ENCODE measurements around the gene APBA3.
A peak's percentile ranks its signal among the peaks of the same experiment; 100 is the strongest.

The APBA3 gene

DNA sequence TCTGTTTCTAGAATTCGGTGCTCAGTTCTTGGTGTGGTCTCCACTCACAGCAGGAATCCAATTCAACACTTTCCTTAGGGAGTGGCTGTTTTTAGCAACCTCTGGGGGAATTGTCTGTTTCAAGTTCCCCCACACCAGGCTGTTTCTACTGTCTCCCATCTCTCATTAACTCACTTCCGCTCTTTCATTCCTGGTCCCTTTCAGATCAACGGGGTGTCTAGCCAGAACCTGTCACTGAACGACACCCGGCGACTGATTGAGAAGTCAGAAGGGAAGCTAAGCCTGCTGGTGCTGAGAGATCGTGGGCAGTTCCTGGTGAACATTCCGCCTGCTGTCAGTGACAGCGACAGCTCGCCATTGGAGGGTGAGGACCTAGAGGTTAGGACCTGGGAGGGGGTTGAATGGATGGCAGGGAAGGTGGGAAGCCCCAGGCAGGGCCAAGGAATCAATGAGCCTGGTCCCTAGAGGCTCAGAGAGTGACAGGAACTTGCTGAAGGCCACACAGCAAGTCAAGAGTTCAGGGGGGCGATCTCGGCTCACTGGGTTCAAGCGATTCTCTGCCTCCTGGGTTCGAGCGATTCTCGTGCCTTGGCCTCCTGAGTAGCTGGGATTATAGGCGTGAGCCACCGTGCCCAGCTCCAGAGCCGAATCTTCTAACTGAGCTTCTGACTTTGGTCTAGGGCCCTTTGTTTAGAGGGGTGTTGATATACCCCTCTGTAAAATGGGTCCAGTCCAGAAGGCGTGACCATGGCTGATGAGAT is 27.8 kb downstream of the APBA3 start:
- no peaks in the 10 kb centered on the region for H3K36me3 ChIP-seq (ENCODE audit: control insufficient read depth, insufficient read depth, low read length)
- no peak overlapping the region for H3K27ac ChIP-seq (ENCODE audit: insufficient read depth, low read depth, low read length, poor library complexity, severe bottlenecking)
- no peak overlapping the region for H3K4me3 ChIP-seq (ENCODE audit: insufficient read depth, low read depth, low read length)
- no peaks in the 10 kb centered on the region for H3K4me1 ChIP-seq (ENCODE audit: control insufficient read depth, insufficient read depth, low read length)
- no peaks in the 10 kb centered on the region for H3K9me3 ChIP-seq (ENCODE audit: control insufficient read depth, low read length)
- 88 to 89% methylated on average over 20 of the region's 20 CpGs for WGBS, 2 experiments
- no peaks in the 10 kb centered on the region for H3K27me3 ChIP-seq (ENCODE audit: control insufficient read depth, insufficient read depth, low read length, poor library complexity, severe bottlenecking)

GRCh38 chr19:3732108-3732507 is 29.4 kb downstream of the APBA3 start:
- WGBS, 2 experiments: 87 to 94% methylated on average over 1 of the region's 1 CpG
- no peaks in the 10 kb centered on the region for H3K4me1 ChIP-seq (ENCODE audit: control insufficient read depth, insufficient read depth, low read length)
- no peak overlapping the region for H3K4me3 ChIP-seq (ENCODE audit: insufficient read depth, low read depth, low read length)
- H3K9me3 ChIP-seq (ENCODE audit: control insufficient read depth, low read length): no peaks in the 10 kb centered on the region
- H3K36me3 ChIP-seq (ENCODE audit: control insufficient read depth, insufficient read depth, low read length): no peaks in the 10 kb centered on the region
- no peaks in the 10 kb centered on the region for H3K27me3 ChIP-seq (ENCODE audit: control insufficient read depth, insufficient read depth, low read length, poor library complexity, severe bottlenecking)
- no peak overlapping the region for H3K27ac ChIP-seq (ENCODE audit: insufficient read depth, low read depth, low read length, poor library complexity, severe bottlenecking)

- no peak overlapping the region for H3K4me3 ChIP-seq (ENCODE audit: insufficient read depth, low read depth, low read length)
- no peaks in the 10 kb centered on the region for H3K36me3 ChIP-seq (ENCODE audit: control insufficient read depth, insufficient read depth, low read length)
- H3K27me3 ChIP-seq (ENCODE audit: control insufficient read depth, insufficient read depth, low read length, poor library complexity, severe bottlenecking): no peaks in the 10 kb centered on the region
- H3K4me1 ChIP-seq (ENCODE audit: control insufficient read depth, insufficient read depth, low read length): no peaks in the 10 kb centered on the region
- 92 to 93% methylated on average over 32 of the region's 32 CpGs for WGBS, 2 experiments
- no peaks in the 10 kb centered on the region for H3K9me3 ChIP-seq (ENCODE audit: control insufficient read depth, low read length)
- no peak overlapping the region for H3K27ac ChIP-seq (ENCODE audit: insufficient read depth, low read depth, low read length, poor library complexity, severe bottlenecking)
Measured at GRCh38 chr19:3730457-3730958, 31.0 kb downstream of the APBA3 start.

DNA sequence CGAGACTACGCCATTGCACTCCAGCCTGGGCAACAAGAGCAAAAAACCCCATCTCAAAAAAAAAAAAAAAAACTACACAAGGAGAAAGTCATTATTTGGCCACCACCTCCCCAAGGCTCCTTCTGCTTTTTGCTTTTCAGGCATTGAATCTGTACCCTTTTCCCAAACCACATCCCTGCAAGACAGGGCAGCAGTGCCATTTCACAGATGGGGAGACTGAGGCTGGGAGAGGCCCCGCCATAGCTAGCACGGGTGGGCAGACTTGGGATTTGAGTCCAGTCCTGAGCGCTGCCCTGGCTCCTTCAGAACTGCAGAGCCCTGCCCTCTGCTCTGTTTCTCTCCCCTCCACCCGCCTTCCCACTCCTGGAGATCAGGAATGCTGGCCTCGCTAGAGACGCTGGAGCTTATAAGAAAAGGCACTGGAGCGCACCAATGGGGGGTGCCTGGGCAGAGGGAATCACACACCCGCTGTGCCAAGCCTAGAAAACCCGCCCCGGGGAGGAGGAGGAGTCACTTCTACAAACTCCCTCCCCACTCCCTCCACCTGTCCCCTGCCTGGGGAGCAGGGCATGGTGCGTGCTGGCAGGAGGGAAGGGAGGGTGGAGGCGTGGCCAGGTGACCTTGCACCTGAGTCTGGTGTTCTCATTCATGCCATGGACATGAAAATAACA is 35.7 kb downstream of the APBA3 start:
- no peaks in the 10 kb centered on the region for H3K9me3 ChIP-seq (ENCODE audit: control insufficient read depth, low read length)
- no peak overlapping the region for H3K27ac ChIP-seq (ENCODE audit: insufficient read depth, low read depth, low read length, poor library complexity, severe bottlenecking)
- H3K27me3 ChIP-seq (ENCODE audit: control insufficient read depth, insufficient read depth, low read length, poor library complexity, severe bottlenecking): peaks cover 15% of the 10 kb centered on the region
- 24 to 29% methylated on average over 14 of the region's 14 CpGs for WGBS, 2 experiments
- H3K4me3 ChIP-seq (ENCODE audit: insufficient read depth, low read depth, low read length): no peak overlapping the region
- no peaks in the 10 kb centered on the region for H3K36me3 ChIP-seq (ENCODE audit: control insufficient read depth, insufficient read depth, low read length)
- H3K4me1 ChIP-seq (ENCODE audit: control insufficient read depth, insufficient read depth, low read length): peaks cover 6% of the 10 kb centered on the region

DNA sequence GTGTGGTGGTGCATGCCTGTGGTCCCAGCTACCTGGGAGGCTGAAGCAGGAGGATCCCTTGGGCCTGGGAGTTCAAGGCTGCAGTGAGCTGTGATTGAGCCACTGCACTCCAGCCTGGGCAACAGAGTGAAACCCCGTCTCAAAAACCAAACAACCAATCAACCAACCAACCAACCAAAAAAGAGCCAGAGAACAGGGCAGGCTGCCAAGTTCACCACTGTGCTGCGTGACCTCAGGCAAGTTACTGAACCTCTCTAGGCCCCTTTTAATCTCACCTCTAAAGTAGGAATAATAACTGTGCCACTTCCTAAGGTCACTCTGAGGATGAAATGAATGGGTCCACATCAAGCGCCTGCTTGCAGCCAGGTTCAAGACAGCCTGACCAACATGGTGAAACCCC is 36.4 kb downstream of the APBA3 start:
- peaks cover 6% of the 10 kb centered on the region for H3K4me1 ChIP-seq (ENCODE audit: control insufficient read depth, insufficient read depth, low read length)
- H3K27ac ChIP-seq (ENCODE audit: insufficient read depth, low read depth, low read length, poor library complexity, severe bottlenecking): no peak overlapping the region
- WGBS, 2 experiments: 92 to 97% methylated on average over 3 of the region's 3 CpGs
- no peaks in the 10 kb centered on the region for H3K36me3 ChIP-seq (ENCODE audit: control insufficient read depth, insufficient read depth, low read length)
- H3K27me3 ChIP-seq (ENCODE audit: control insufficient read depth, insufficient read depth, low read length, poor library complexity, severe bottlenecking): peaks cover 15% of the 10 kb centered on the region
- no peaks in the 10 kb centered on the region for H3K9me3 ChIP-seq (ENCODE audit: control insufficient read depth, low read length)
- no peak overlapping the region for H3K4me3 ChIP-seq (ENCODE audit: insufficient read depth, low read depth, low read length)

DNA sequence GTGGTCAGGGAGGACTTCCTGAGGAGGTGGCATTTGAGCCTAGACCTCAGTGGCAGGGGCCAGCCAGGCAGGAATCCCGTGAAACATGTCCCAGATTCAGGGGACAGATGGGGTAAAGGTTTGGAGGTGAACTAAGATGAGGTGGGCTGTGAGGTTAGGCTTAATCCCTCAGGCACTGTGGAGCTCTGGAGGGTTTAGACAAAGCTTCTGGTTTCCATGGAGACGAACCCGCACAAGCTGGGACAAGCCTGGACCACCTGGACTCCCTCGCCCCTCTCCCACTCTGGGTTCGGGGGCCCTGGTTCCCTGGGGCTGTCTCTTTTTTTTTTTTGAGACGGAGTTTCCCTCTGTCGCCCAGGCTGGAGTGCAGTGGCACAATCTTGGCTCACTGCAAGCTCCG is 37.6 kb downstream of the APBA3 start:
- no peaks in the 10 kb centered on the region for H3K36me3 ChIP-seq (ENCODE audit: control insufficient read depth, insufficient read depth, low read length)
- no peak overlapping the region for H3K27ac ChIP-seq (ENCODE audit: insufficient read depth, low read depth, low read length, poor library complexity, severe bottlenecking)
- H3K9me3 ChIP-seq (ENCODE audit: control insufficient read depth, low read length): no peaks in the 10 kb centered on the region
- H3K27me3 ChIP-seq (ENCODE audit: control insufficient read depth, insufficient read depth, low read length, poor library complexity, severe bottlenecking): peaks cover 15% of the 10 kb centered on the region
- H3K4me3 ChIP-seq (ENCODE audit: insufficient read depth, low read depth, low read length): no peak overlapping the region
- peaks cover 6% of the 10 kb centered on the region for H3K4me1 ChIP-seq (ENCODE audit: control insufficient read depth, insufficient read depth, low read length)
- 40 to 41% methylated on average over 8 of the region's 8 CpGs for WGBS, 2 experiments

DNA sequence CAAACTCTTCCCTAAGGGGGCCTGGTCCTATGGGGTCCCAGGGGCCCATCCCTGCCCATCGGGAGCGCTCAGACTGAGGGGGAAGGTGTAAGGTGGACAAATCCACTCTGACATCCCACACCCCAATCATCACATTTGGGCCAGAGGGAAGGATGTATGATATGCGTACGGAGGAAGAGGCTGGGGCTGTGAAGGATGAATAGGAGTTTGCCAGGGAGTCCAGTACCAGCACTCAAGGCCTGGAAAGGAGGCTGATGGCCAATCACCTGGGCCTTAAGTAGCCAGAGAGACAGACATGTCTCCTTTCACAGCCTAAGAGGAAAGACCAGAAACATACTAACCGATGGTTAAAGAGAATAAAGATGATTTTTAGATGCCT is 38.4 kb downstream of the APBA3 start:
- Histone ChIP-seq H3K9me3 (ENCODE audit: control insufficient read depth, low read length) (no peaks in the 10 kb centered on the region), H3K27me3 (ENCODE audit: control insufficient read depth, insufficient read depth, low read length, poor library complexity, severe bottlenecking) (peaks cover 15% of the 10 kb centered on the region), H3K36me3 (ENCODE audit: control insufficient read depth, insufficient read depth, low read length) (no peaks in the 10 kb centered on the region), H3K4me3 (ENCODE audit: insufficient read depth, low read depth, low read length) (no peak overlapping the region), H3K27ac (ENCODE audit: insufficient read depth, low read depth, low read length, poor library complexity, severe bottlenecking) (no peak overlapping the region), H3K4me1 (ENCODE audit: control insufficient read depth, insufficient read depth, low read length) (peaks cover 6% of the 10 kb centered on the region)
- WGBS, 2 experiments: 71 to 75% methylated on average over 3 of the region's 5 CpGs

- no peaks in the 10 kb centered on the region for H3K36me3 ChIP-seq (ENCODE audit: control insufficient read depth, insufficient read depth, low read length)
- H3K27ac ChIP-seq (ENCODE audit: insufficient read depth, low read depth, low read length, poor library complexity, severe bottlenecking): no peak overlapping the region
- peaks cover 15% of the 10 kb centered on the region for H3K27me3 ChIP-seq (ENCODE audit: control insufficient read depth, insufficient read depth, low read length, poor library complexity, severe bottlenecking)
- H3K9me3 ChIP-seq (ENCODE audit: control insufficient read depth, low read length): no peaks in the 10 kb centered on the region
- H3K4me3 ChIP-seq (ENCODE audit: insufficient read depth, low read depth, low read length): peak overlapping the region; percentile 48
- 2% methylated on average over 26 to 30 of the region's 30 CpGs for WGBS, 2 experiments
- H3K4me1 ChIP-seq (ENCODE audit: control insufficient read depth, insufficient read depth, low read length): peaks cover 6% of the 10 kb centered on the region
Measured at GRCh38 chr19:3722443-3723109, 38.9 kb downstream of the APBA3 start.

DNA sequence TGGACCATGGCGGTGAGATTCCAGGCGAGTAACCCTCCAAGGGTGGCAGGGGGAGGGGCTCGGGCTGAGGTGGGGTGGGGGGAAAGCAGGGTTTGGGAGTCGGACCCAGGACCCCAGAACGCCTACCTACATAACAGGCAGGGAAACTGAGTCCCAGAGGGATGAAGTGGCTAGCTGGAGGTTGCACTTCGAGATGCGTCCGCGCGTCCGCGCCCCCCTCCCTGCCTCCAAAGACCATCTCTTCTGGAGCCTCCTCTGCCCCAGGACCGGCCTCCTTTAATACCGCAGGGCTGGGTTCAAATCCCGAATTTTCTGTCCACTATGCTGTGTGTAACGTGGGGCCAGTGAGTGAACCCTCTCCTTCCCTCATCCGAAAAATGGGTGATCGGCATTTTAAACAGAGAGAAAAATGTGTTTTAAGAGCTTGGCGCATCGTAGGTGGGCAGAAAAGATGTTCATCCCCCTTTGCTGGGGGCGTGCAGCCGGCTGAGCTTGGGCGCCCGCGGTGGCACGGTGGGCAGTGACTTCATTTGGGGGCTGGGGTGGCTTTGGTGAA is 39.5 kb downstream of the APBA3 start:
- peak overlapping the region; percentile 48 for H3K4me3 ChIP-seq (ENCODE audit: insufficient read depth, low read depth, low read length)
- no peak overlapping the region for H3K27ac ChIP-seq (ENCODE audit: insufficient read depth, low read depth, low read length, poor library complexity, severe bottlenecking)
- no peaks in the 10 kb centered on the region for H3K36me3 ChIP-seq (ENCODE audit: control insufficient read depth, insufficient read depth, low read length)
- WGBS, 2 experiments: 3 to 4% methylated on average over 26 of the region's 26 CpGs
- peaks cover 15% of the 10 kb centered on the region for H3K27me3 ChIP-seq (ENCODE audit: control insufficient read depth, insufficient read depth, low read length, poor library complexity, severe bottlenecking)
- H3K9me3 ChIP-seq (ENCODE audit: control insufficient read depth, low read length): no peaks in the 10 kb centered on the region
- H3K4me1 ChIP-seq (ENCODE audit: control insufficient read depth, insufficient read depth, low read length): peaks cover 6% of the 10 kb centered on the region

All from ectodermal cell (in vitro differentiated cells).